Measurements from ENCODE around the gene MAP2K4. TPM values are rescaled to one million over a fixed set of nuclear protein-coding genes. Genes with fewer than 3 reads are reported as not detected.
A peak's percentile ranks its signal among the peaks of the same experiment; 100 is the strongest.

MAP2K4 gene
- total RNA-seq, 1 donor = 39.3 TPM

- DNase-seq (ENCODE audit: low read depth) = no peak
- TF ChIP-seq CTCF (IDR thresholded peaks at IDR 0.05; ENCODE audit: insufficient read depth, low read depth, low read length) = no peak
- no peak overlapping the region for H3K4me3 ChIP-seq (ENCODE audit: low read depth, low read length)
Observed at GRCh38 chr17:12164085-12164484, 143.4 kb downstream of the MAP2K4 start.

- H3K4me3 ChIP-seq (ENCODE audit: low read depth, low read length) = no peak overlapping the region
- no peak for DNase-seq (ENCODE audit: low read depth)
- TF ChIP-seq CTCF (IDR thresholded peaks at IDR 0.05; ENCODE audit: insufficient read depth, low read depth, low read length) = no peak
Observed at GRCh38 chr17:12178644-12179330, 158.1 kb downstream of the MAP2K4 start.

- H3K4me3 ChIP-seq (ENCODE audit: low read depth, low read length) = no peak overlapping the region
- TF ChIP-seq CTCF (IDR thresholded peaks at IDR 0.05; ENCODE audit: insufficient read depth, low read depth, low read length) = peak; percentile 78
- DNase-seq (ENCODE audit: low read depth) = peak; percentile 69
Observed at GRCh38 chr17:12180644-12181261, 160.1 kb downstream of the MAP2K4 start.

- H3K4me3 ChIP-seq (ENCODE audit: low read depth, low read length) = no peak overlapping the region
- no peak for TF ChIP-seq CTCF (IDR thresholded peaks at IDR 0.05; ENCODE audit: insufficient read depth, low read depth, low read length)
- DNase-seq (ENCODE audit: low read depth) = no peak
Observed at GRCh38 chr17:12187658-12188057, 167.0 kb downstream of the MAP2K4 start.

- no peak for TF ChIP-seq CTCF (IDR thresholded peaks at IDR 0.05; ENCODE audit: insufficient read depth, low read depth, low read length)
- no peak overlapping the region for H3K4me3 ChIP-seq (ENCODE audit: low read depth, low read length)
- DNase-seq (ENCODE audit: low read depth) = no peak
Observed at GRCh38 chr17:12193144-12193735, 172.6 kb downstream of the MAP2K4 start.

Small RNA genes within 50 kb of the gene (small RNA-seq; reads per million reads assigned to genes)
- gene MIR744 = 347 reads per million, percentile 98 among the genes with 10 or more reads in this experiment
- gene RNU11-2P = not detected

Other genes with a start within 250 kb of the MAP2K4 start
- 9.7 and 10.4 TPM in 2 replicates for gene ZNF18, start 23.4 kb upstream of the MAP2K4 start, total RNA-seq